Measurements from ENCODE around the gene FAHD2A.

FAHD2A gene

GRCh38 chr2:95372216-95372829 is 30.2 kb upstream of the FAHD2A start:
- Histone ChIP-seq H3K4me1 (ENCODE audit: insufficient read depth, insufficient read length) (peaks cover 15% of the 10 kb centered on the region), H3K36me3 (ENCODE audit: insufficient read depth, insufficient read length, low read length) (no peaks in the 10 kb centered on the region), H3K9me3 (ENCODE audit: insufficient read depth, low read length) (no peaks in the 10 kb centered on the region; the same call in none of the 2 replicates), H3K9ac (ENCODE audit: insufficient read length, low read depth) (no peak overlapping the region), H3K4me3 (ENCODE audit: insufficient read length, low read depth) (no peak overlapping the region), H3K27me3 (ENCODE audit: insufficient read depth, insufficient read length) (no peaks in the 10 kb centered on the region)
- DNase-seq (ENCODE audit: low read depth, low spot score) = no peak
- TF ChIP-seq YY1 (IDR thresholded peaks at IDR 0.05; ENCODE audit: insufficient read depth, insufficient read length) (no peak), ZNF274 (IDR thresholded peaks at IDR 0.05; ENCODE audit: low read depth, low read length) (no peak), SUZ12 (IDR thresholded peaks at IDR 0.05; ENCODE audit: extremely low read depth, insufficient read depth, insufficient read length) (no peak)

GRCh38 chr2:95372845-95373244 is 29.7 kb upstream of the FAHD2A start:
- H3K9me3 ChIP-seq (ENCODE audit: insufficient read depth, low read length) = no peaks in the 10 kb centered on the region; the same call in none of the 2 replicates
- no peaks in the 10 kb centered on the region for H3K27me3 ChIP-seq (ENCODE audit: insufficient read depth, insufficient read length)
- TF ChIP-seq YY1 (IDR thresholded peaks at IDR 0.05; ENCODE audit: insufficient read depth, insufficient read length) (no peak), ZNF274 (IDR thresholded peaks at IDR 0.05; ENCODE audit: low read depth, low read length) (no peak), SUZ12 (IDR thresholded peaks at IDR 0.05; ENCODE audit: extremely low read depth, insufficient read depth, insufficient read length) (no peak)
- peaks cover 15% of the 10 kb centered on the region for H3K4me1 ChIP-seq (ENCODE audit: insufficient read depth, insufficient read length)
- no peak overlapping the region for H3K4me3 ChIP-seq (ENCODE audit: insufficient read length, low read depth)
- no peak overlapping the region for H3K9ac ChIP-seq (ENCODE audit: insufficient read length, low read depth)
- no peak for DNase-seq (ENCODE audit: low read depth, low spot score)
- no peaks in the 10 kb centered on the region for H3K36me3 ChIP-seq (ENCODE audit: insufficient read depth, insufficient read length, low read length)

- TF ChIP-seq SUZ12 (IDR thresholded peaks at IDR 0.05; ENCODE audit: extremely low read depth, insufficient read depth, insufficient read length) (no peak), YY1 (IDR thresholded peaks at IDR 0.05; ENCODE audit: insufficient read depth, insufficient read length) (no peak), ZNF274 (IDR thresholded peaks at IDR 0.05; ENCODE audit: low read depth, low read length) (no peak)
- H3K9ac ChIP-seq (ENCODE audit: insufficient read length, low read depth) = no peak overlapping the region
- no peak overlapping the region for H3K4me3 ChIP-seq (ENCODE audit: insufficient read length, low read depth)
- no peaks in the 10 kb centered on the region for H3K27me3 ChIP-seq (ENCODE audit: insufficient read depth, insufficient read length)
- no peaks in the 10 kb centered on the region; the same call in none of the 2 replicates for H3K9me3 ChIP-seq (ENCODE audit: insufficient read depth, low read length)
- no peaks in the 10 kb centered on the region for H3K36me3 ChIP-seq (ENCODE audit: insufficient read depth, insufficient read length, low read length)
- H3K4me1 ChIP-seq (ENCODE audit: insufficient read depth, insufficient read length) = peaks cover 15% of the 10 kb centered on the region
- no peak for DNase-seq (ENCODE audit: low read depth, low spot score)
These were observed 28.5 kb upstream of the FAHD2A start for GRCh38 chr2:95374029-95374428.

- Histone ChIP-seq H3K9ac (ENCODE audit: insufficient read length, low read depth) (no peak overlapping the region), H3K4me3 (ENCODE audit: insufficient read length, low read depth) (no peak overlapping the region), H3K36me3 (ENCODE audit: insufficient read depth, insufficient read length, low read length) (no peaks in the 10 kb centered on the region), H3K9me3 (ENCODE audit: insufficient read depth, low read length) (no peaks in the 10 kb centered on the region; the same call in none of the 2 replicates), H3K4me1 (ENCODE audit: insufficient read depth, insufficient read length) (peaks cover 15% of the 10 kb centered on the region), H3K27me3 (ENCODE audit: insufficient read depth, insufficient read length) (no peaks in the 10 kb centered on the region)
- TF ChIP-seq SUZ12 (IDR thresholded peaks at IDR 0.05; ENCODE audit: extremely low read depth, insufficient read depth, insufficient read length) (no peak), ZNF274 (IDR thresholded peaks at IDR 0.05; ENCODE audit: low read depth, low read length) (no peak)
- no peak for DNase-seq (ENCODE audit: low read depth, low spot score)
These were observed 28.0 kb upstream of the FAHD2A start for GRCh38 chr2:95374451-95374920.

- TF ChIP-seq YY1 (IDR thresholded peaks at IDR 0.05; ENCODE audit: insufficient read depth, insufficient read length) (no peak), ZNF274 (IDR thresholded peaks at IDR 0.05; ENCODE audit: low read depth, low read length) (no peak), SUZ12 (IDR thresholded peaks at IDR 0.05; ENCODE audit: extremely low read depth, insufficient read depth, insufficient read length) (no peak)
- no peak overlapping the region for H3K4me3 ChIP-seq (ENCODE audit: insufficient read length, low read depth)
- DNase-seq (ENCODE audit: low read depth, low spot score) = no peak
These were observed 27.5 kb upstream of the FAHD2A start for GRCh38 chr2:95374921-95375471.

GRCh38 chr2:95375532-95376150 is 26.9 kb upstream of the FAHD2A start:
- Histone ChIP-seq H3K36me3 (ENCODE audit: insufficient read depth, insufficient read length, low read length) (no peaks in the 10 kb centered on the region), H3K27me3 (ENCODE audit: insufficient read depth, insufficient read length) (no peaks in the 10 kb centered on the region), H3K4me1 (ENCODE audit: insufficient read depth, insufficient read length) (peaks cover 15% of the 10 kb centered on the region), H3K9me3 (ENCODE audit: insufficient read depth, low read length) (no peaks in the 10 kb centered on the region), H3K4me3 (ENCODE audit: insufficient read length, low read depth) (no peak overlapping the region), H3K9ac (ENCODE audit: insufficient read length, low read depth) (no peak overlapping the region)
- TF ChIP-seq ZNF274 (IDR thresholded peaks at IDR 0.05; ENCODE audit: low read depth, low read length) = no peak
- TF ChIP-seq SUZ12 (IDR thresholded peaks at IDR 0.05; ENCODE audit: extremely low read depth, insufficient read depth, insufficient read length) = no peak
- TF ChIP-seq YY1 (IDR thresholded peaks at IDR 0.05; ENCODE audit: insufficient read depth, insufficient read length) = no peak
- DNase-seq (ENCODE audit: low read depth, low spot score) = no peak

More at GRCh38 chr2:95374921-95375471, 27.5 kb upstream of the FAHD2A start:
- Histone ChIP-seq H3K27me3 (ENCODE audit: insufficient read depth, insufficient read length) (no peaks in the 10 kb centered on the region), H3K4me1 (ENCODE audit: insufficient read depth, insufficient read length) (peaks cover 15% of the 10 kb centered on the region), H3K36me3 (ENCODE audit: insufficient read depth, insufficient read length, low read length) (no peaks in the 10 kb centered on the region), H3K9ac (ENCODE audit: insufficient read length, low read depth) (no peak overlapping the region), H3K9me3 (ENCODE audit: insufficient read depth, low read length) (no peaks in the 10 kb centered on the region; the same call in 1 of the 2 replicates)

All from NT2/D1 (cell line).